Measurements from ENCODE around the gene AP3S2.
"Not testable (repeated sequence)": the region's sequence is repeated elsewhere in the genome, so short reads cannot be mapped to it uniquely, and the experiment has no call there.

The AP3S2 gene

DNA sequence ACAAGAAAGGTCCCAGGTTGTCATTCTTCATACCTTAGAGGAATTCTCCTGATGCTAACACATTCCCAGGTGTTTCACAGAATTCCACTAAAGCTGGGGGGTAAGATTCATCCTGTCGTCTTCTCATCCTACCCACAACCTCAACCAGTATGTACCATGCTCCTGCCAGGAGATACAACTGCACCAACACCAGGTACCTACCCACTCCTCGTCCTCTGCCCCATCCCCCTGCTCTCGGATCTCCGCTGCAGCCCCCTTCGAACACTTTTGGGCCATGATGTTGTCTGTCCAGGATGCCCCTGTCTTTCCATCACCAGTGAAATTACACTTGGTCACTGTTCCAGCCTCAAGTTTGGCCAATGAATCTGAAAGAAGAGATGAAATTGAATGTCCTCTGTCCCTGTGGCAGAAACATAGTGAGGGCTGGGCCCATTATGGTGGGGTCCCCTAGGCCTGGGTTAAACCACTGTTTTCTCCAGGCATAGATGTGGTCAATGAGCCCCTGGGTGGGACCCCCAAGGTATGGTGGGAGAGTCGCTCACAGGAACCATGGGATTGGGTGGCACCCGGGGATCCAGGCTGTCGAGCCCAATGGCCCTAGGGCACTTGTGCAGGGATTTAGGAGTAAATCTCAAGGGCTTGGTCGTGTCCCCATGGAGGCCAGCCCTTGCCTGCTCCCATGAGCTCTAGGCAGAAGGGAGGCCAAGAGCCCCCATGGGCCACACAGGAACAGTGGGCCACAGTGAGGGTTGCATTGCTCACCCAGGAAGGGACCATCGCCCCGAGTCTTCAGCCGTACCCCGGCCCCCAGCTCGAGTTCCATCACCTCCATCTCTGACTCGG is 9.4 kb upstream of the AP3S2 start:
- DNase-seq: no peak

DNA sequence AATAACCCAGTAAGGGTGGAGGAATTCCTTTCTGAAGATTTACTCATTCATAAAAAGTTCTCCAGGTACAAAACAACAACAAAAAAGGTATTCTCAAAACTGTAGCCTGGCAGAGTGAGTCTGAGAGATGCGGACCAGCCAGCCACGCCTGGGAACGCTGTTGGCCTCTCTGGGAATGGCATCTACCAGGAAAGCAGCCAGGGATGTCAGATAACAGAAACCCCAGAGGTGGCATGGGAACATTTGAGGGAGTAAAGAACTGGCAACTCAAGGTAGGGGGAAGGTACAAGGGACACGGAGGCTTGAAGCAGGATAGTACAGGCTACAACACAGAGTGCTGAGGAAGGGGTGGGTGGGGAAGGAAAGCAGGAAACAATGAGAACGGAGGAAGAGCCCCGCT is 7.1 kb upstream of the AP3S2 start:
- no peak for DNase-seq

DNA sequence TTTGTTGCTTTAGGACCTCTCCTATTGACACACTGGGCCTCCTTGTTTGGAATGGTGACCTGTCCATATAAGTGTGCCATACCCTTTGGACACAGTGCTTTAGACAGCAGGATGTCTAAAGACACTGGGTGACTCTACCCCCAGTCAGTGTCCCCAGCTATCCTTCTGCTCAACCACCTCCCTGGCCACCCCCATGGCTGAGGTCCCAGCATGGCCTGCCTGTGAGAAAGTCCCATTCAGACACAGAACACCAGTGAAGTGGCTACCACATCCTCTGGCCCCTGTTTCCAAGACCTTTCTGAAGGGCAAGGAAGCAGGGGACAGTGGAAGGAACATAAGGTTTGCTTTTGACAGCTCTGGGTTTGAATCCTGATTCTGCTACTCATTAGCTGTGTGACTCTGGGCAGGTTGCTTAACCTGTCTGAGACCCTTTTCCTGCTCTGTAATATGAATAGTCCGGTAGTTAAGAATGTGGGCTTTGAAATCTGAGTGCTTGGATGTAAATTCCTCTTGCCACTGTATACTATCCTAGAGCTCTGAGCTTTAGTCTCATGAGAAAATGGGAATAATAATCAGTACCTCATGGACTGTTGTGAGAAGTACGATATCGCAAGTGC is 6.3 kb upstream of the AP3S2 start:
- DNase-seq: no peak

GRCh38 chr15:89899295-89899945 is 5.6 kb upstream of the AP3S2 start:
- peak; percentile 64 to 70 (median 69) for DNase-seq

- DNase-seq: peak; percentile 23 to 43 (median 28)
Observed at GRCh38 chr15:89898614-89899294, 5.0 kb upstream of the AP3S2 start.

DNA sequence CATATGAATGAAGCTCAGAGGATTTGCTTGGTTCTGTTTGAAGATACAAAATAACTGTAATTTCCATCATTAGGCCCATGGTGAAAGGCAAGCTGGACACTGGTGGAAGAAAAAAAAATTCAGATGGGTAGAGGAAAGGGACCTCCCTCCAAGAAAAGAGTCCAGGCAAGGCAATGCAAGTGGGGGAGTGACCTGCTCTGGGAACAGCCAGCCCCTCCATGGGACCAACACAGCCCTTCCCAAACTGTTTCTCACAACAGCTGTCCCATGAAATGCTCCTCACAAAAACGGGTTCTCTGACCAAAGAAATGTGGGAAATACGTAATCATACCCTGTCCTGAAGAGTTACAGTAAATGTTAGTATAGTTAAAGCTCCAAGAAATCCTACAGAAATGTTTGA is 4.4 kb upstream of the AP3S2 start:
- no peak for DNase-seq

DNA sequence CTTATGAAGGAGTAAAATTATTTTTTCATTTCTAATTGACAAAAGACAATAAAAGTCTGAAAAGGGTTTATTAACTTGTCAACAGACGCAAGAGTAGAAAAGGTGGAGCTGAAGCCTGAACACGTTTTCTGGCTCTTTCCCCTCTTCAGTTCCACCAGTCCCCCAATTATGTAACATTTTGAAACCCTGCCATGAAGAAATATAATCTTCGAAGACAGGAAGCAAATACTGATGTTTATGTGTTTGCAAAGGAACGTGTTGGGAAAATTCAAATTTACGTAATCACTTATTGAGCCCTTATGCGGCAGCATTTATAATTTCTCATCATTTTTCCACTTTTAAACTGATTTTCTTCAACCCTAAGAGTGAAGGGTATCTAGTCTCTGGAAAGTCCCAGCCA is 767 bp downstream of the AP3S2 start:
- DNase-seq: peak; percentile 56 to 86 (median 84)

DNA sequence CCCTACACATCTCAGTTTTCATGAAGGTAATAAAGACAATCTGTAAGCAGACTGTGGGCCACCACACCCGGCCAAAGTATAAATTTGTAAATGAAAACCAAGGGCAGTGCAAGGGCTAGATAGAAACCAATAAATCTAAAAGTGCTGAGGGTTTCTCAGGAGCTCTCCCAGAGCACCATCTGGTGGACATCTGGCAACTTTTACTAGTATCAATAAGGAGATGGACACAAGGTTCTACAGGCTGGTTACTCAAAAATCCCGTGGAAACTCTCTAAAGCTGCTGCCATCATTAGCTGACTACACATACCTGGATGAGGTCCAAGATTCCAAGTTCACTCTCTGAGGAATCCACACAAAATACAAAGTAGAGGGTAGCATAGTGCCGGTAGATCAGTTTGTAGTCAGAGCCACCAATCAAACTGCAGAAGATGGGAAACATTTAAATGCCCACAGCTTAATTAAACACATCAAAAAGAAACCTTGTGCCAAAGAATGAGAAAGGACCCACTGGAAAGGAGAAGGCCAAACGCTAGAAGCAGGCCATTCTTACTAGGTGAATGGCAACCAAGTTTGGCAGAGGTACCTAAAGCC is 5.5 kb downstream of the AP3S2 start:
- peak; percentile 73 to 83 (median 79) for DNase-seq

GRCh38 chr15:89885611-89886010 is 8.2 kb downstream of the AP3S2 start:
- DNase-seq: no peak

GRCh38 chr15:89885179-89885578 is 8.6 kb downstream of the AP3S2 start:
- not testable (repeated sequence) for DNase-seq

DNA sequence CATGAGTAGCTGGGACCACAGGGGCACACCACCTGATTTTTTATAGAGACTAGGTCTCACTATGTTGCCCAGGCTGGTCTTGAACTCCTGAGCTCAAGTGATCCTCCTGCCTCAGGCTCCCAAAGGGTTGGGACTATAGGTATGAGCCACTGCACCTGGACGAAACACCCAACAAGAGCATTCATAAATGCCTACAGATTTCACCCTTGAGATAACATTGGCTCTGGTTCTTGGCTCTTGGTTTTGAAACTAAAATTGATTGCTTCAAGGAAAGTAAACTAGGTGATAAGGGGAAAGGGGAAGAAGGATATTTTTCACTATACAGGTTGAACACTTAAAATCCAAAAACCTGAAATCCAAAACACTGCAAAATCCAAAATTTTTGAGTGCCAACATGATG is 10.3 kb downstream of the AP3S2 start:
- DNase-seq: no peak

GRCh38 chr15:89880727-89881126 is 13.1 kb downstream of the AP3S2 start:
- no peak for DNase-seq

GRCh38 chr15:89878323-89878722 is 15.5 kb downstream of the AP3S2 start:
- DNase-seq: no peak

DNA sequence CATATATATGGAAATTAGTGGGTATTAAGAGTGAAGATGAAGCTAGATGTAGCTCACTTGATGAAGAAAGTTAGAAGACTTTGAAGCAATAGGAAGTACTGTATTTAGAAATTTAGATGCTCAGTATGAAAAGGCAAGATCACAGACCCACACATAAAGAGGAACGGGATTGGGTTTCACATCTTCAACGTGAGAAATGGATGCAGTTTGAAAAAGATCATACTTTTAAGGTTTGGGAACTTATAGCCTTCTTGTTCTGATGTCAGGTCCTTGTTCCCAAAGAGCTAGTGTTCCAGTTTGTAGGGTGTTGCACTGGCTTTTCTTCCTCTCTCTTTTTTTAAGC is 16.7 kb downstream of the AP3S2 start:
- DNase-seq: peak in 2 of 3 donors; percentile 23 to 34

DNA sequence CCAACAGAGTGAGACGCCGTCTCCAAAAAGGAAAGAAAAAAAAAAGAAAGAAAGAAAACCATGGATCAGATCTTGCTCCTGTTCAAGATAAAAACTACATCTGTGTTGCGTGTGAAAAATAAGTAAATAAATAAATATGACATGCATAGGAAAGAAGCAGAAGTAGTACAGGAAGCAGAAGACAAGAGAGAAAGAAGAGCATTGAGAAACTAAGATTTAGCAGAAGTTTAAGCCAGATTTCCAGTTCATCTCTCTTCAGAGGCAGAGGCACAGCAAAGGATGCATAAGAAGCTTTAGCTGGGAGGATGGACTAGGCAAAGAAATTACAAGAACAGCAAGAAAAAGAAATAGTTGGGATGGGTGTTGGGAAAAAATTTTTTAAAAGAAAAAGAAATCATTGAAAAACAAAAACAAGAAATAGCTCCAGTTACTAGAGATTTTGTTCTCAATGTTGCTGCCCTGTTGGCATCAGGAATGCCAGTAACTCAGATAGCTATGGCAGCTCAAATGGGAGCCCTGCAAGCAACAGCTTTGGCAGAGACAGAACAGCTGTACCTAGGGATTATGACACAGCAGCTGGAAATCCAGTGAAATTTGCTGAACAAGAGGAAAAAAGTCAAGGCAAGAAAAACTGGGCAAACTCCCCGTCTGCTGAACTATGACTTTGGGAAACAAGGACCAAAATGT is 17.3 kb downstream of the AP3S2 start:
- peak; percentile 12 to 61 (median 55) for DNase-seq

DNA sequence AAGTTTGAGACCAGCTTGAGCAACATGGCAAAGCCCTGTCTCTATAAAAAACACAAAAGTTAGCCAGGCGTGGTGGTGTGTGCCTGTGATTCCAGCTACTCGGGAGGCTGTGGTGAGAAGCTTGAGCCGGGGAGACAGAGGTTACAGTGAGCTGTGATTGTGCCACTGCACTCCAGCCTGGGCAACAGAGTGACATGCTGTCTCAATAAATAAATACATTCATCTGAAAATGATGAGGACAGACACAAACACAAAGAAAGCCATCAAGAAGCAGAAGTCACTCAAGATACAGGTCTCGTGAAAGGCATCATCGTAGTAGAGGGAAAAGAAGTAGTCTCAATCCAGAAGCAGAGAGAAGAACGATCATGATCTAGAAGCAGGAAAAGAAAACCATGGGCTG is 18.1 kb downstream of the AP3S2 start:
- no peak for DNase-seq

GRCh38 chr15:89874926-89875564 is 18.7 kb downstream of the AP3S2 start:
- DNase-seq: peak; percentile 86 to 93 (median 89)

- no peak for DNase-seq
Observed at GRCh38 chr15:89870688-89871288, 23.0 kb downstream of the AP3S2 start.

- peak in 1 of 3 donors; percentile 43 for DNase-seq
Observed at GRCh38 chr15:89870006-89870405, 23.8 kb downstream of the AP3S2 start.

DNA sequence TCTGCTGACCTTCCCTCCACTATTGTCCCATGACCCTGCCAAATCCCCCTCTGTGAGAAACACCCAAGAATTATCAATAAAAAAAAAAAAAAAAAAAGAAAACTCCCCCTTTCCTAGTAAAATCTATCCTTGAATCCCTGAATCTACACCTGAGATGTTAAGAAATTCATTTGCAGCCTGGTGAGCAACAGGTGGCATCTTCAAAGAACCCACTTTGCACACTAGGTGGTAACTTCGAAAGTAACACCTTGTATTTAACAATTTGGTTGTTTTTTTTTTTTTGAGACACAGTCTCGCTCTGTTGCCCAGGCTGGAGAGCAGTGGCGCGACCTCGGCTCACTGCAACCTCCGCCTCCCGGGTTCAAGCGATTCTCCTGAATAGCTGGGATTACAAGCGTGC is 24.3 kb downstream of the AP3S2 start:
- DNase-seq: not testable (repeated sequence)

DNA sequence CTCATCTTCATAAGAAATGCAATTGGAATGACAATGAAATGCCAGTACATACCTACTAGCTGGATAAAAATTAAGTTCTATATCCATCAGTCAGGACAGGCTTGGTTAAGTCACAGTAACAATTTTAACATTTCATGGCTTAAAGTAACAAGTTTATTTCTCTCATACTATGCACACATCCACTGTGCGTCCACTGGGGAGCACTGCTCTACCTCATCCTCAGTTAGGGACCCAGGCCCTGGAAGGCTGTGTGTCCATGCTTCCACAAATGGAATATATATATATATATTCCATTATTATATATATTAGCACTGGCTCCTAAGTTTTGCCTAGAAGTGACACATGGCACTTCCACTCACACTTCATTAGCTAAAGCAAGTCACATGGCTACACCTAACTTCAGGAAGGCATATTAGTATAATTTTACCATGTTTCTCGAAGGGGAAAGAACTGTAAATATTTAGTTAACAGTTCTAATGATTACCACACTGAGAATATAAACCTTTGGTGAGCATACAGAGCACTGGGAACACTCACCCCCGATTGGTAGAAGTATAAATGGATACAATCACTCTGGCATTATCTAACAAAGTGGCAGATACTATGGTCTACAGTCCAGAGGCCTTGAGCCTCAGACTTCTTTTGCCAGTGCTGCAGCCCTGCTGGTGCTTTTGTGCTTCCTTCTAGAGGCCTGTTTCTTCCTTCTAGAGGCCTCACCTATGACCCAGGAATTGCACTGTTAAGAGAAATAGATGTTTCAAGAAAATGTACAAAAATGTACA is 28.6 kb downstream of the AP3S2 start:
- DNase-seq: no peak
